Measurements from ENCODE around the gene GYS1.
"Not testable (repeated sequence)": the region's sequence is repeated elsewhere in the genome, so short reads cannot be mapped to it uniquely, and the experiment has no call there.

GYS1 gene

DNA sequence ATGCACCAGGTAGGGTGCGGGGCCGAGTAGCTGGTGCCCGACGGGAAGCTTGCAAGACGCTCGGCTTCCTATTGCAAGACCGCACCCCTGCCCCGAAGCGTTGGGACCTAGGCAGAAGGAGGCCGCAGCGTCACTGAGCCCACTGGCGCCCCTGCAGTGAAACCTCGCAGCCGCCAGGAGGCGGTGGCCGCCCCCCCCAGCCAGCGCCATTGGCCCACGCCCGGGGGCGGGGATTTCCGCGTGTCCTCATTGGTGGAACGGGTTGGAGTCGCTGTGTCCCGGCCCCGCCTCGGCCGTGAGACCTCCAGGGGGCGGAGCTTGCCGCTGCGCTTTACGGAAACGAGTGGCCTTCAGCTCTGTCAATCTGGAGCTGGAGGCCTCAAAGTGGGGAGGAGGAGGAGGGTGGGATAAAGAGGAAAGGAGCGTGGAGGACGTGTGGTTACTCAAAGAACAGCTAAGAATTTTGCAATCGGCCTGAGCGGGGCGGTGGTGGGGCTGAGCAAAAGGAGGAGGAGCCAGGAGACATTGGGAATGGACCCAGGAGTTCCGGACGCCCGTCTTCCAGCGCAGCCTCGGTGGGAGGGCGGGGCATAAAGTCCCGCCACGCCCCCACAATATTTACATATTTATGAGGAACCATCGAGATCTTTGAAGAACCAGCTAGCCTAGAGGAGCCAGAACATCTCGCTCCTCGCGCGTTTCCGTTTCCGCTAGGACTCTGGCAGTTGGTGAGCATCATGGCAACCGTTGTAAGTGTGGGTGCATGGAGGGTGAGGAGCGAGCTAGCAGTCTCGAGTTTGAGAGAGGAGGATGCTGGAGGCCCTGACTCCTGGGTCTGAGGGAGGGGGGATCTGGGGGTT is at the start of gene GYS1, which contains the start of gene RUVBL2:
Gene GYS1 (minus strand): TSS at position 135 of the 860 bp plus-strand sequence. CDS start 197 bp downstream, outside the sequence.
Gene RUVBL2 (plus strand): TSS at position 713 of the 860 bp plus-strand sequence. CDS start 25 bp downstream, at position 738.
- peak; percentile 94 for DNase-seq

DNA sequence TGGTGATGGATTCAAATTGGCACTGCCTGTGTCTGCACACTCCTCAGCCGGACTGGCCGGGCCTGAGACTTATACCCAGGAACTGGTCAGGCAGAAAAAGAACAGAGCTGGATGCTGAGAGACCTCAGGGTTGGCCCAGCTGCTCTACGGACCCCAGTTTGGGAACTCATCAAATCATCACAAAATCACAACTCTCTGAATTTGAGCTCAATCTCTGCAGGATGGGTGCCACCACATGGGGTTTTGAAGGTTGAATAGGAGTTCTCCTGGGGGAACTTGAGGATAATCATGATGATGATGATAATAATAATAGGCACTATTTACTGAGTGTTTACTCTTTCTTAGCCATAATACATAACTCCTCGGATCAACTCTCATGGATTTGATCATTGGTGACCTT is 49.6 kb upstream of the GYS1 start:
- not testable (repeated sequence) for DNase-seq

DNA sequence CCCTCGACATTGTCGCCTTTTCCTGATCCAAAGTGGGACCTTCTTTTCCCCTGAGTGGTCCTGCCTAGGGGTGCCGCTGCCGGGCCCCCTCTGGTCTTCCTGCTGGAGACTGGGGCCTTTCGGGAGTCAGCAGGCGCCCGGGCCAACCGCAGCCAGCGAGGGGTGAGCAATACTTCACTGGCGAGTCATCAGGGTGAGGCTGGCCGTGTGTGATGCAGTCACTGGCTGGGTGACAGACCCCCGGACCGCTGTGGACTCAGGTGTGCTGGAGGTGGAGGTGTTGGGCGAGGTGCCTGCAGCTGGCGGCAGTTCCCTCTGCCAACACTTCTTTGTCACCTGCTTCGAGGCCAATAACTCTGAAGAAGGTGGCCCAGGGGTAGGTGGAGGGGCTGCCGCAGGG is 49.1 kb upstream of the GYS1 start:
- DNase-seq: no peak

DNA sequence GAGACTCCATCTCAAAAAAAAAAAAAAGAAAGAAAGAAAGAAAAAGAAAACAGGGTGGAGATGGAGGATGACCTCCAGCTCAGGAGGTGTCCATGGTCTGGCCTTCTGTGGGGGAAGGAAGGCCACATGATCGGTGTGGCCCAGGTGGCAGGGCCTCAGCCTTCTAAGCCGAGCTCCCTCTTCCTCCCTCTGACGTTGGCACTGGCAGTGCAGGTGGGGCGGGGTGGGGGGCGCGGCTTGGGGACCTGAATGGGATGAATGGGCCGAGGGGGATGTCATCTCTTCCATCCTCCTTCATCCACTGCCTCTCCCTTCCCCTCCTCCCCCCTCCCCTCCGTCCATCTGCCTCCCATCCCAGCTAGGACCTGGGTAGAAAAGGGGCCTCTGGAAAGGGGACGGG is 46.6 kb upstream of the GYS1 start:
- not testable (repeated sequence) for DNase-seq

DNA sequence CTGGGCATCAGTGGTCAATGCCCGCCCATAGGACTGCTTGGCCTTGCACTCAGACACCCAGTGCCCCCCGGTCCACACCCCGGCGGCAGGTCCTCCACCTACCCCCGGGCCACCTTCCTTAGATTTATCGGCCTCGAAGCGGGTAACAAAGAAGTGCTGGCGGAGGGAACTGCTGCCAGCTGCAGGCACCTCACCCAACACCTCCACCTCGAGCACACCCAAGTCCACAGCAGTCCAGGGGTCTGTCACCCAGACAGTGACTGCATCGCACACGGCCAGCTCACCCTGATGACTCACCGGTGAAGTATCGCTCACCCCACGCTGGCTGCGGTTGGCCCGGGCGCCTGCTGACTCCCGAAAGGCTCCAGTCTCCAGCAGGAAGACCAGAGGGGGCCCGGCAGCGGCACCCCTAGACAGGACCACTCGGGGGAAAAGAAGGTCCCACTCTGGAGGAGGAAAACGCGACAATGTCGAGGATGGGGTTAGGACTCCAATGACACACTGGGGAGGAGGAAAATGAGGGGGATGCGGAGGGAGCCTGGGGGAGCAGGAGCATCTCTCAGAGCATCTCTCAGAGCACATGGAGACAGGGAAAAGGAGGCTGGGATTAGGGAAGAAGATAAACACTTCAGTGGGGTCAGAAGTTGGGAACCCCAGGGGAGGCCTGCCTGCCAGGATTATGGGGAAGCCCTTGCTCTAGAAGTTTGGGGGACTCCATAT is 45.6 kb upstream of the GYS1 start:
- DNase-seq: not testable (repeated sequence)

DNA sequence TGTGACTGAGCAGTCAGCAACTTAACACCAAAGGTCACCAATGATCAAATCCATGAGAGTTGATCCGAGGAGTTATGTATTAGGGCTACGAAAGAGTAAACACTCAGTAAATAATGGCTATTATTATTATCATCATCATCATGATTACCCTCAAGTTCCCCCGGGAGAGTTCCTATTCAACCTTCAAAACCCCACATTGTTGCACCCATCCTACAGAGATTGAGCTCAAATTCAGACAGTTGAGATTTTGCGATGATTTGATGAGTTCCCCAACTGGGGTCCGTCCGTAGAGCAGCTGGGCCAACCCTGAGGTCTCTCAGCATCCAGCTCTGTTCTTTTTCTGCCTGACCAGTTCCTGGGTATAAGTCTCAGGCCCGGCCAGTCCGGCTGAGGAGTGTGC is 45.0 kb upstream of the GYS1 start:
- not testable (repeated sequence) for DNase-seq

DNA sequence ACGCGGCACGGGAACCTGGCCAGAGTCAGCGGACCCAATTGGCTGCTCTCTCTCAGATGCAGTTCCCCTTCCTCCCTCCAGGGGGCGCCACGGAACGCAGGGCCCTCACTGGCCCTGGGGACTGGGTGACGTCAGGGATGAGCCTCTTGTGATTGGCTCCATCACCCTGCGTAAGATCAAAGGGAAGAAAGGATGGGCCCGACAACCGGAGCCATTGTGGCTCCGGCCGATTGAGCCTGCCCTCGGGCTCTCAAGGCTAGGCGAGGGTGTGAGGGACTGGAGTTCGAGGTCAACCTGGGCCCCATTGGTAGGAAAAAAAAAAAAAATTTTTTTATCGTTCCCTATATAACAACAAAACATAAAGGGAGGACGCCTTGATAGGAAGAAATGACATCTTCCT is 43.7 kb upstream of the GYS1 start, which contains the start of gene CGB1:
Gene CGB1 (minus strand): TSS at position 81 of the 400 bp plus-strand sequence. CDS start 184 bp downstream, outside the sequence.
- DNase-seq: not testable (repeated sequence)

DNA sequence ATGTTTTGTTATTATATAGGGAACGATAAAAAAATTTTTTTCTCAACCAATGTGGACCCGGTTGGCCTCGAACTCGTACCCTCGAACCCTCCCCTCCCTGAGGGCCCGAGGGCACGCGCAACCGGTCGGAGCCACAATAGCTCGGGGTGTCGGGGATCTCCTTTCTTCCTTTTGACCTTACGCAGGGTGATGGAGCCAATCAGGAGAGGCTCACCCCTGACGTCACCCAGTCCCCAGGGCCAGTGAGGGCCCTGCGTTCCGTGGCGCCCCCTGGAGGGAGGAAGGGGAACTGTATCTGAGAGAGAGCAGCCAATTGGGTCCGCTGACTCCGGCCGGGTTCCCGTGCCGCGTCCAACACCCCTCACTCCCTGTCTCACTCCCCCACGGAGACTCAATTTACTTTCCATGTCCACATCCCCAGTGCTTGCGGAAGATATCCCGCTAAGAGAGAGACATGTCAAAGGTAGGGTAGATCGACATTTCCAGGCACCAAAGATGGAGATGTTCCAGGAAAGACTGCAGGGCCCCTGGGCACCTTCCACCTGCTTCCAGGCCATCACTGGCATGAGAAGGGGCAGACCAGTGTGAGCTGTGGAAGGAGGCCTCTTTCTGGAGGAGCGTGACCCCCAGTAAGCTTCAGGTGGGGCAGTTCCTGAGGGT is 38.7 kb upstream of the GYS1 start, which contains the start of gene CGB2:
Gene CGB2 (plus strand): TSS at position 249 of the 660 bp plus-strand sequence. CDS start 206 bp downstream, at position 455.
- DNase-seq: not testable (repeated sequence)

DNA sequence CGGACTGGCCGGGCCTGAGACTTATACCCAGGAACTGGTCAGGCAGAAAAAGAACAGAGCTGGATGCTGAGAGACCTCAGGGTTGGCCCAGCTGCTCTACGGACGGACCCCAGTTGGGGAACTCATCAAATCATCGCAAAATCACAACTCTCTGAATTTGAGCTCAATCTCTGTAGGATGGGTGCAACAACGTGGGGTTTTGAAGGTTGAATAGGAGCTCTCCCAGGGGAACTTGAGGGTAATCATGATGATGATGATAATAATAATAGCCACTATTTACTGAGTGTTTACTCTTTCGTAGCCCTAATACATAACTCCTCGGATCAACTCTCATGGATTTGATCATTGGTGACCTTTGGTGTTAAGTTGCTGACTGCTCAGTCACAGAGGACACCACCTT is 37.2 kb upstream of the GYS1 start:
- DNase-seq: not testable (repeated sequence)

DNA sequence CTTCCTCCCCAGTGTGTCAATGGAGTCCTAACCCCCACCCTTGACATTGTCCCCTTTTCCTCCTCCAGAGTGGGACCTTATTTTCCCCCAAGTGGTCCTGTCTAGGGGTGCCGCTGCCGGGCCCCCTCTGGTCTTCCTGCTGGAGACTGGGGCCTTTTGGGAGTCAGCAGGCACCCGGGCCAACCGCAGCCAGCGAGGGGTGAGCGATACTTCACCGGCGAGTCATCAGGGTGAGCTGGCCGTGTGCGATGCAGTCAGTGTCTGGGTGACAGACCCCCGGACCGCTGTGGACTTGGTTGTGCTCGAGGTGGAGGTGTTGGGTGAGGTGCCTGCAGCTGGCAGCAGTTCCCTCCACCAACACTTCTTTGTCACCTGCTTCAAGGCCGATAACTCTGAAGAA is 36.6 kb upstream of the GYS1 start:
- DNase-seq: not testable (repeated sequence)

DNA sequence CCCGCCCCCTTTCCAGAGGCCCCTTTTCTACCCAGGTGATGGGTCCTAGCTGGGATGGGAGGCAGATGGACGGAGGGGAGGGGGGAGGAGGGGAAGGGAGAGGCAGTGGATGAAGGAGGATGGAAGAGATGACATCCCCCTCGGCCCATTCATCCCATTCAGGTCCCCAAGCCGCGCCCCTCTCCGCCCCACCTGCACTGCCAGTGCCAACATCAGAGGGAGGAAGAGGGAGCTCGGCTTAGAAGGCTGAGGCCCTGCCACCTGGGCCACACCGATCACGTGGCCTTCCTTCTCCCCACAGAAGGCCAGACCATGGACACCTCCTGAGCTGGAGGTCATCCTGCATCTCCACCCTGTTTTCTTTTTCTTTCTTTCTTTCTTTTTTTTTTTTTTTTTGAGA is 35.6 kb upstream of the GYS1 start:
- DNase-seq: not testable (repeated sequence)

DNA sequence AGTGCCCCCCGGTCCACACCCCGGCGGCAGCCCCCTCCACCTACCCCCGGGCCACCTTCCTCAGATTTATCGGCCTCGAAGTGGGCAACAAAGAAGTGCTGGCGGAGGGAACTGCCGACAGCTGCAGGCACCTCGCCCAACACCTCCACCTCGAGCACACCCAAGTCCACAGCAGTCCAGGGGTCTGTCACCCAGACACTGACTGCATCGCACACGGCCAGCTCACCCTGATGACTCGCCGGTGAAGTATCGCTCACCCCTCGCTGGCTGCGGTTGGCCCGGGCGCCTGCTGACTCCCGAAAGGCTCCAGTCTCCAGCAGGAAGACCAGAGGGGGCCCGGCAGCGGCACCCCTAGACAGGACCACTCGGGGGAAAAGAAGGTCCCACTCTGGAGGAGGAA is 32.5 kb upstream of the GYS1 start:
- DNase-seq: not testable (repeated sequence)

DNA sequence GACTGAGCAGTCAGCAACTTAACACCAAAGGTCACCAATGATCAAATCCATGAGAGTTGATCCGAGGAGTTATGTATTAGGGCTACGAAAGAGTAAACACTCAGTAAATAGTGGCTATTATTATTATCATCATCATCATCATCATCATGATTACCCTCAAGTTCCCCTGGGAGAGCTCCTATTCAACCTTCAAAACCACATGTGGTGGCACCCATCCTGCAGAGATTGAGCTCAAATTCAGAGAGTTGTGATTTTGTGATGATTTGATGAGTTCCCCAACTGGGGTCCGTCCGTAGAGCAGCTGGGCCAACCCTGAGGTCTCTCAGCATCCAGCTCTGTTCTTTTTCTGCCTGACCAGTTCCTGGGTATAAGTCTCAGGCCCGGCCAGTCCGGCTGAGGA is 32.0 kb upstream of the GYS1 start:
- not testable (repeated sequence) for DNase-seq

DNA sequence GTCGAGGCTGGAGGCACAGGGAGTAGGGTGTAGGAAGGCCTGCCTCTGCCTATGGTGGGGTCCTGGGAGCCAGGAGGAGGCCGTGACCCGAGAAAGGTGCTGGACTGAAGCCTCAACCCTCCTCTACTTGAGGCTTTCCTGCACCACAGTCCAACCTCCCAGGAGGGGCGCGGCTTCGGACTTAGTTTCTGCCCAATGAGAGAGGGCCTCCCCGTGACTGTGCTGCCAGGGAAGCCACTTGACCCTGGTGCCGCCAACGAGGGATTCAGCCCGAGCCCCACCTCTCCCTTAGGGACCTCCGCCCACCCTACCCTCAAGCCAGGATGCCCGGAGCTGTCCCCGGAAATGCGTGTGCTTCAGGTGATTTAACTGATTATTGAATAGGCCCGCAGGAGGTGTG is 31.1 kb upstream of the GYS1 start, which contains the start of gene CGB3:
Gene CGB3 (minus strand): TSS at position 101 of the 400 bp plus-strand sequence. CDS start 362 bp downstream, outside the sequence.
- DNase-seq: not testable (repeated sequence)

DNA sequence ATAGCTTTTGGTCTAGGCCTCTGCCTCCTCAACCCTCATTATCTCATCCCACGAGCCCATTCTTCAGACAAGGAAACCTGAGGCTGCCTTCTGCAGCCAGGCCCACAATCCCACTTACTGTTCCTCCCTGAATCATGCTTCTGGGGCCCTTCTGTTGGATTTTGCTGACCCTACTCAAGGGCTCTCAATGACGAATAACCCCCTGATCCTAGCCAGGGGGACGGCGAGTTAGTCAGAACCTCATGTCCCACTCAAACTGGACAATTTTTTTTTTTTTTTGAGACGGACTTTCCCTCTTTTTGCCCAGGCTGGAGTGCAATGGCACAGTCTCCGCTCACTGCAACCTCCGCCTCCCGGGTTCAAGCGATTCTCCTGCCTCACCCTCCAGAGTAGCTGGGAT is 29.0 kb upstream of the GYS1 start:
- DNase-seq: no peak

DNA sequence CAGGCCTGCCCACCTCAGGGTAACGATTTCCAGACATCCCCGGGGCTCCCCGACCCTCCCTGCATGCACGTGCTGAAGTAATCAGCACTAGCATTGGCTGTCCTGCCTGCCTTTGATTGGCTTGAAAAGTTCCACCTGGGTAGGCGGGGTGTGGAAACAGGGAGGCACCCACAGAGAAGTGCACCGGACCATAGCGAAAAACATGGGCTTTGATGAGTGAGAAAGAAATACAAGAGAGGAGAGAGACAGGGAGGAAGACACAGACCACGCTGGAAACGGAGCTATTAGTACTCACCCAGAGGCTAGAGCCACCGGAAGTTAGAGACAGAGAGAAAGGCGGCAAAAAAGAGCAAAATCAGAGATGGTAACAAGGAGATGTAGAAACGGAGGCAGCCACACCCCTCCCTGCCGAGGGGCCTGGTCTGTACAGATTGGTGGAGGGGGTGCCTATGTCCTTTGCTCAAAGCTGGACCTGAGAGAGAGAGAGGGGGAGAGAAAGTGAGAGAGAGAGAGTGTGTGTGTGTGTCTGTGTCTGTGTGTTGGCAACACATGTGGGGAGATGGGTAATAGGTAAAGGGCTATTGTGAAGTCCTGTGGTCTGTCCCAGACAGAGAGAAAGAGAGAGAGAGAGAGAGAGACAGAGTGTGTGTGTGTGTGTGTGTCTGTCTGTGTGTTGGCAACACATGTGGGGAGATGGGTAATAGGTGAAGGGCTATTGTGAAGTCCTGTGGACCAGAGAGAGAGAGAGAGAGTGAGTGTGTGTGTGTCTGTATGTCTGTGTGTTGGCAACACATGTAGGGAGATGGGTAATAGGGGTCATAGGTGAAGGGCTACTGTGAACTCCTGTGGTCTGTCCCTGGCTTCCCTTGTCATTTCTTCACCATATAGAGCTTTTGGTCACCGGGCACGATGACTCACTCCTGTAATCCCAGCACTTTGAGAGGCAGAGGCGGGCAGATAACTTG is 28.1 kb upstream of the GYS1 start:
- DNase-seq: no peak

DNA sequence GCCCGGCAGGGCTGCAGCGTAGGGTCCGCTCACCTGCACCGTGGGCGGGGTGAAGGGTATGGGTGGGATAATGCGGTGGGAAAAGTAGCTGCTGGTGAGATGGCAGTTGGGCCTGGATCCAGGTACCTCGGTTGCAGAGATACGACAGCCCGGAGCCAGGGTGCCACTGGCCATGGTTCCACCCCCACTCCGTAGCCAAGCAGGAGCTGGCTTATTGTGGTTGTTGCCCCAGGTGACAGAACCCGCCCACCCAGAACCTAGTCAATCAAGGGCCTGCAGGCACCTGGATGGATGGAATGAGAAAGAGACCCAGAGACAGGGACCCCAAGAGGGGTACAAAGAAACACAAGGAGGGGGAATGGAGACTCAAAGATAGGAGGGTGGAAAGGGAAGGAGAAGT is 27.2 kb upstream of the GYS1 start:
- DNase-seq: no peak

DNA sequence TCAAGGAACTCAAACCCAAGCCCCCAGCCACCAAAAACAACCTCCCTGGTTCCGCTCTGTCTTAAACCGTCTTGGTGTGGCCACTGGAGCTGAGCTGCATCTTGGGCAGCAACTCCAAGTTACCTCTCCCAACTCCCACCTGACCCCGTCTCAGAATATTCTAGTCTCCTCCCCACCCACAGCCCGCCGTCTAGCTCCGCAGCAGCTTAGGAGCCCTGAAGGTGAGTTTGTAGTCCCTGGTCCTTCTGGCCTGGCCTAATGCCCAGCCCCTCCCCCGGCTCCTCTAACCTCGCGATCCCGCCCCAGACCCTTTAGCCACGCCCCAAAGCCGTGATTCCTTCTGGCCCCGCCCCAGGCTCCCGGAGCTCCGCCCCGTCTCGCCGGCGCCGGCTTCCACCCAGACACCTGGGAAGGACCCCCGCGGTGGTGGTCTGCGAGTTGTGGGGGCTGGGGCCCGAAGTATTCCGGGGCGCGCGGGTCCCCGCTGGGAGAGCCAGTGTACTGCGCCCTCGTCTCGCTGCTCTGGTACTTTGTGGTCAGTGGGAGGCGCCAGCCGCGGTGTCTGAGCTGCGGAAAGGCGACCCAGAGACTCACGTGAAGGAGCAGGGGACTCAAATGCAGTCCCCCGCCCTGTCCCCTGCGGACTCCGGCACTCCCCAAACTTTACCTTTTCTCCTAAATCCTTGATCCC is 26.3 kb upstream of the GYS1 start:
- DNase-seq: no peak

DNA sequence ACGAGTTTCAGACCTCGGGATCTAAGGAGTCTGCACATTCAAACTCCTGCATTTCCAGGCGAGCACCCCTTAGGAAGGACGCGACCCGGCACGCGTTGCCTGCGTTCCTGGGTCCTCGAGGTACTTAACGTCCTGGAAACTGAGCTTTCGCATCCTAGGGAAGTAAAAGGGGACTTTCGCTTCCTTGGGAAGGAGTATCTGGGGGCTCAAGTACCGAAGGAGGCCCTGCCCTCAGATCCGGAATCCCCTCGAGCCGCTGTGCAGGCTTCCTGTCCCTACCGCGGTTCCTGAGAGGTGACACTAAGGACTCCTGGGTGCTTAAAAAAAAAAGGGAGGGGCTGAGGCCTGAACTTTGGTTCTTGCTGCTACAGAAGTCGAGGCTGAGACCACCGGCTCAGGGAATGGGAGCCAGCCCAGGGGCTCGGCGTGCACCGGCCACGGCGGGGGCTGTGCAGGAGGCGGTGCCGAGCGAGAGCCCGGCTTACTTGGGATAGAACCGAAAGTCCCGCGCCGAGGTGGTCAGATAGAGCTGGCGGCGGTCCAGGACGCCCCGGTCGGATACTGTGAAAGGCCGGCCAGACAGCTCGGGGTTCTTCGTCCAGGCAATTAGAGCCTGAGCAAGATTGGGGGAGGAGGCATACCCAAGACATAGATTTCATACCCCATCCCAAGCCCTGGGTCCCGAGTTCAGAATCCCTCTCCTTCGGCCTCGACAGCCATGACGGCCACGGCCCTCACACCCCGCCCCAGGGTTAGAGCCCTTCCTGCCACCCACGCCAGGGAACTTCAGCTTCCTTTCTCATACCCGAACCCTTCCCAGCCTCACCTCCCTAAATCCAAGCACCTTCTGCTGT is 25.5 kb upstream of the GYS1 start:
- not testable (repeated sequence) for DNase-seq

Data from cortex of kidney (tissue), 1 donor.